ENCODE measurements around the gene SKP1.
"Not testable (repeated sequence)": the region's sequence is repeated elsewhere in the genome, so short reads cannot be mapped to it uniquely, and the experiment has no call there.

The SKP1 gene

GRCh38 chr5:134176511-134177368 lies at the start of gene SKP1:
Gene SKP1, minus strand, starts transcription at chr5:134176950. Its CDS starts 2,928 bp downstream, at chr5:134174022.
- peak; percentile 71 to 77 for DNase-seq (ENCODE audit: low read depth in 2 of 2)

GRCh38 chr5:134225780-134226440 lies 49.2 kb upstream of the SKP1 start, which contains the start of gene PPP2CA:
Gene PPP2CA, minus strand, starts transcription at chr5:134226073. Its CDS starts 212 bp downstream, at chr5:134225861.
- DNase-seq (ENCODE audit: low read depth in 2 of 2) = peak; percentile 98

GRCh38 chr5:134224888-134225779 lies 48.4 kb upstream of the SKP1 start:
- DNase-seq (ENCODE audit: low read depth in 2 of 2) = peak; percentile 23 to 26

DNA sequence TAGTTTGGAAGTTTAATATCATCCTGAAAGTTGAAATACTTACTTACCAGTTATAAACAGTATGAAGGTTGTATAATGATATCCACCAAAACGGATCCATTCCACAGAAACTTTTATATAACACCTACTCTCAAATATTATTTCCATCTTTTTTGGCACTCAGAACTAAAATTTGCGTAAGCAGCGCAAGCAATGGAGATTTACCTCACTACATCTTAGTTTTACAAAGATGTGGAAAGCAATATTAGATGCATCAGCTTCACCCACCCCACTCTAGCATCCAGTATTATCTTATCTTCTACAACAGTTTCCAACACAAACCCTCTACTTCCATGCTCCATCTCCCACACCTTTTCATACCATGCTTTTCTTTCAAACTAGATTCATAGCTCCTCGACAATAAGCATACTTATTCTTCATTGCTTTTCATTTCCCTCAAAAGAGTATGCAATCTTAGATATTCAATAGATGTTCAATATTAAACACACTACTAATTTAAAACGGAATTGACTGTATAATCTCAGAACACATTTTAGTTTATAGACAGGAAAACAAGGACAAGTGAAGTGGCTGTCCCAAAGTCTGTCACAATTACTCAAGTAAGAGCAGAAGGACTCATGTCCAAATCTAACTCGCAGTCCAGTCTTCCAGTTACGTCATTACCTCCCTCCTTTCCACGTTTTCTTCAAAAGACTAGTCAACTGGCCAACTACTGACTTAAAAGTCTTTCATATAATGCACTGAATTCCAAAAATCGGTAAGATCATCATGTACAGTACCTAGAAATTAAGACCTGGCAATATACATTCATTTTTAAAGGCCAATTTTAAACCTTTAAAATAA lies 46.9 kb upstream of the SKP1 start:
- no peak for DNase-seq (ENCODE audit: low read depth in 2 of 2)

GRCh38 chr5:134221690-134222089 lies 44.9 kb upstream of the SKP1 start:
- not testable (repeated sequence) for DNase-seq (ENCODE audit: low read depth in 2 of 2)

- no peak for DNase-seq (ENCODE audit: low read depth in 2 of 2)
These were observed 39.0 kb upstream of the SKP1 start for GRCh38 chr5:134215757-134216156.

DNA sequence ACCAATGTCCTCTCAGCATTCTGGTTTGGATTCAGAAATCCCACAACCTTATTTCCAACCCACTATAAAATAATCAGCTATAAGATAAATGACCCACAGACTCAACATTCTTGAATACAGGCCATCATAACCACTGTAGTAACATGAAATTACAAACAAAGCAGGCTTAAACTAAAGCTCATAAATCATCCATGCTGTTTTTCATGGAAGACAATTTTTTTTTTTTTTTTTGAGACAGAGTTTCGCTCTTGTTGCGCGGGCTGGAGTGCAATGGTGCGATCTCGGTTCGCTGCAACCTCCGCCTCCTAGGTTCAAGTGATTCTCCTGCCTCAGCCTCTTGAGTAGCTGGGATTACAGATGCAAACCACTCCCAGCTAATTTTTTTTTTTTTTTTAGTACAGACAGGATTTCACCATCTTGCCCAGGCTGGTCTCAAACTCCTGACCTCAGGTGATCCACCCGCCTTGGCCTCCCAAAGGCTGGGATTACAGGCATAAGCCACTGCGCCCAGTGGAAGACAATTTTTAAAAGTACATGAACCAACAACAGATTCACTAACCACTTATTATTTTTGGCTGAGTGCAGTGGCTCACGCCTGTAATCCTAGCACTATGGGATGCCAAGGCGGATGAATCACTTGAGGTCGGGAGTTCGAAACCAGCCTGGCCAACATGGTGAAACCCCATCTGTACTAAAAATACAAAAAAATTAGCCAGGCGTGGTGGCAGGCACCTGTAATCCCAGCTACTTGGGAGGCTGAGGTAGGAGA lies 34.7 kb upstream of the SKP1 start:
- DNase-seq (ENCODE audit: low read depth in 2 of 2) = not testable (repeated sequence)

DNA sequence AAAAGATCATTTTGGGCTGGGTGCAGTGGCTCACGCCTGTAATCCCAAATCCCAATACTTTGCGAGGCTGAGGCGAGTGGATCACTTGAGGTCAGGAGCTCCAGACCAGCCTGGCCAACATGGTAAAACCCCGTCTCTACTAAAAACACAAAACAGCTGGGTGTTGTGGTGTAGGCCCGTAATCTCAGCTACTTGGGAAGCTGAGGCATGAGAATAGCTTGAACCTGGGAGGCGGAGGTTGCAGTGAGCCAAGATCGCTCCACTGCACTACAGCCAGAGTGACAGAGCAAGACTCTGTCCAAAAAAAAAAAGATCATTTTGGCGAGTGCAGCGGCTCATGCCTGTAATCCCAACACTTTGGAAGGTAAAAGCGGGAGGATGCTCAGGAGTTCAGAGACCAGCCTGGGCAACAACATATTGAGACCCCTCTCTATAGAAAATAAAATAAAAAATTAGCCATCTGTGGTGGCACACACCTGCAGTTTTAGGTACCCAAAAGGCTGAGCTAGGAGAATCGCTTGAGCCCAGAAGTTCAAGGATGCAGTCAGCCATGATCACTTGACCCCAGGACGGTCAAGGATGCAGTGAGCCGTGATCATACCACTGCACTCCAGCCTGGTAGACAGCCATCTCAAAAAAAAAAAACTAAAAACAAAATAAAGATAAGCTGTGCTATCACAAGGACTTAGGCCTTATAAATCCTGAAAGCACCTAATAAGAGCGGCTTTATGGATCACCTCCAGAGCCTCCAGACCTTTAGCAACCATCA lies 32.9 kb upstream of the SKP1 start:
- no peak for DNase-seq (ENCODE audit: low read depth in 2 of 2)

- DNase-seq (ENCODE audit: low read depth in 2 of 2) = no peak
These were observed 30.9 kb upstream of the SKP1 start for GRCh38 chr5:134207696-134208095.

DNA sequence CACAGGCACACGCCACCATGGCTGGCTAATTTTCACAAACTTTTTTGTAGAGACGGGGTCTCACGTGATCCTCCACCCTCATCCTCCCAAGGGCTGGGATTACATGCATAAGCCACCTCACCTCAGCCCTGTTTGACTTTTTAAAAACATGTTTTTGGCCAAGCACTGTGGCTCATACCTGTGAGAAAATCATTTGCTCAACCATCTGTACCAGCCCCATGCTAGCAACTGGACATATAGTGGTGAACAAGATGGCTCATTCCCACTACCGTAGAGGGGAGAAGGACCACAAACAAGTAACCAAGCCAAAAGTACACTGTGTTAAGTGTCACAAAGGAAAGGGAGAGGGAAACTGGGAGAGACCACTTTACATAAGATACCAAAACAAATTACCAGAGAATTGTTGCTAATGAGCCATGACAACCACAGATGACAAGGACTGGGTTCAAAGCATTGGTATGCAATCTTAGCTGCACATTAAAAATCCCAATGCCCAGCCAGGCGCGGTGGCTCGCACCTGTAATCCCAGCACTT lies 29.9 kb upstream of the SKP1 start:
- DNase-seq (ENCODE audit: low read depth in 2 of 2) = no peak

GRCh38 chr5:134204575-134204974 lies 27.8 kb upstream of the SKP1 start:
- DNase-seq (ENCODE audit: low read depth in 2 of 2) = no peak

DNA sequence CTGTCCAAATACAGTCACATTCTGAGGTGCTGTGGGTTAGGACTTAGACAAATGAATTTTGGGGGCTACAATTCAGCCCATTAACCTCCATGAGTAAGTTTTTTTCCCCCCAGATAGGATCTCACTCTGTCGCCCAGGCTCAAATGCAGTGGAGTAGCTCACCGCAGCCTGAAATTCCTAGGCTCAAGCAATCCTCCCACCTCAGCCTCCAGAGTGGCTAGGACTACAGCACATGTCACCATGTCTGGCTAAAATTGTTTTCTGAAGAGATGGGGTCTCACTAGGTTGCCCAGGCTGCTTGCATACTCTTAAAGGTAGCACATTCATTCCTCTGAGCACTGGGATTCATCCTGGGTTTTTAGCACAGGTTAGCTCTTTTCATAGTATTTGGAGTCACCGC lies 26.9 kb upstream of the SKP1 start:
- DNase-seq (ENCODE audit: low read depth in 2 of 2) = no peak

- no peak for DNase-seq (ENCODE audit: low read depth in 2 of 2)
These were observed 18.9 kb upstream of the SKP1 start for GRCh38 chr5:134195666-134196065.

- no peak for DNase-seq (ENCODE audit: low read depth in 2 of 2)
These were observed 12.3 kb upstream of the SKP1 start for GRCh38 chr5:134189031-134189430.

GRCh38 chr5:134188092-134188491 lies 11.3 kb upstream of the SKP1 start:
- DNase-seq (ENCODE audit: low read depth in 2 of 2) = no peak

- DNase-seq (ENCODE audit: low read depth in 2 of 2) = peak; percentile 39 to 60
These were observed 7.7 kb upstream of the SKP1 start for GRCh38 chr5:134184155-134185135.

- DNase-seq (ENCODE audit: low read depth in 2 of 2) = no peak
These were observed 6.7 kb upstream of the SKP1 start for GRCh38 chr5:134183481-134183880.

DNA sequence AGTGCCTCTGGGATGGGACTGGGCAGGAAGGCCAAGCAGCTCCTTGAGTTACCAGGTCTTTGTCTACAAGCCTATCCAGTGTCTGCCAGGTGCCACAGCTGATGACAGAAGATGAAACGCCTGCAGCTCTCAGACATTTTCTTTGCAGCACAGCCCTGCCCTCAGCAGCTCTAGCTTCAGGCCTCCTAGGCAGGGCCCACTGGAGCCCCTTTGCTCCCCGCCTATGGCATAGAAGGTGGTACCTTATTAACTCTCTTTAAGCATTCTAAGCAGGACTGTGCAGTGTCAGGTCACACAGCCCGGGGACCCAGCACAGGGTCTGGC lies 1.3 kb upstream of the SKP1 start:
- no peak for DNase-seq (ENCODE audit: low read depth in 2 of 2)
